ENCODE results near the gene USB1.

Gene USB1

GRCh38 chr16:58030136-58030840 is 29.1 kb downstream of the USB1 start:
- Histone ChIP-seq H3K4ac (ENCODE audit: low read length) (no peak overlapping the region), H3K36me3 (replicated peaks in 1 of 2; ENCODE audit: control insufficient read depth in 2 of 2, insufficient read depth in 2 of 2, low read length in 2 of 2) (no peaks in the 10 kb centered on the region), H3K9me3 (replicated peaks in 1 of 2; ENCODE audit: control insufficient read depth in 2 of 2, insufficient read depth in 1 of 2, low read depth in 1 of 2, low read length in 2 of 2) (no peaks in the 10 kb centered on the region), H4K8ac (ENCODE audit: low read depth, low read length) (no peak overlapping the region), H3K27ac (replicated peaks; ENCODE audit: low read length) (no peak overlapping the region), H2BK15ac (ENCODE audit: low read length) (no peak overlapping the region), H3K23ac (ENCODE audit: low read depth, low read length, poor library complexity) (no peak overlapping the region), H3K14ac (ENCODE audit: low read length) (no peak overlapping the region), H2BK12ac (ENCODE audit: low read length) (no peak overlapping the region), H2AK5ac (ENCODE audit: low read depth, low read length) (no peak overlapping the region), H3K4me1 (ENCODE audit: control insufficient read depth in 2 of 2, insufficient read depth in 1 of 2, low read depth in 1 of 2, low read length in 2 of 2) (peaks cover 6 to 15% of the 10 kb centered on the region in 2 donors), H3K4me2 (ENCODE audit: insufficient read depth, low read length, poor library complexity, severe bottlenecking) (no peak overlapping the region), H2BK5ac (ENCODE audit: low read length) (no peak overlapping the region), H3K27me3 (ENCODE audit: control insufficient read depth in 3 of 3, insufficient read depth in 3 of 3, low read depth in 1 of 3, low read length in 3 of 3) (peaks cover 0 to 6% (median 4%) of the 10 kb centered on the region in 3 experiments), H2AFZ (ENCODE audit: low read length) (no peak overlapping the region), H2BK120ac (ENCODE audit: low read depth, low read length) (no peak overlapping the region), H3K79me1 (ENCODE audit: low read depth, low read length) (peaks cover 5% of the 10 kb centered on the region), H3K4me3 (ENCODE audit: low read length in 2 of 2) (no peak overlapping the region), H3K18ac (ENCODE audit: low read length) (no peak overlapping the region), H4K91ac (ENCODE audit: low read depth, low read length, poor library complexity) (no peak overlapping the region), H3K9ac (ENCODE audit: low read depth, low read length, poor library complexity) (no peak overlapping the region)
- DNase-seq (ENCODE audit: low spot score) = no peak
- no CpG with 5 or more reads among the region's 11 CpGs for WGBS, 2 donors (ENCODE audit: extremely low coverage in 2 of 2, insufficient read length in 2 of 2, insufficient replicate concordance in 1 of 2)

- Histone ChIP-seq H2BK5ac (ENCODE audit: low read length) (no peak overlapping the region), H2AFZ (ENCODE audit: low read length) (no peak overlapping the region), H3K4me1 (ENCODE audit: control insufficient read depth in 2 of 2, insufficient read depth in 1 of 2, low read depth in 1 of 2, low read length in 2 of 2) (peaks cover 6 to 15% of the 10 kb centered on the region in 2 donors), H2BK12ac (ENCODE audit: low read length) (no peak overlapping the region), H3K79me1 (ENCODE audit: low read depth, low read length) (peaks cover 7% of the 10 kb centered on the region), H2BK120ac (ENCODE audit: low read depth, low read length) (no peak overlapping the region), H3K9ac (ENCODE audit: low read depth, low read length, poor library complexity) (no peak overlapping the region), H3K9me3 (replicated peaks in 1 of 2; ENCODE audit: control insufficient read depth in 2 of 2, insufficient read depth in 1 of 2, low read depth in 1 of 2, low read length in 2 of 2) (no peaks in the 10 kb centered on the region), H3K18ac (ENCODE audit: low read length) (no peak overlapping the region), H3K36me3 (replicated peaks in 1 of 2; ENCODE audit: control insufficient read depth in 2 of 2, insufficient read depth in 2 of 2, low read length in 2 of 2) (no peaks in the 10 kb centered on the region), H3K23ac (ENCODE audit: low read depth, low read length, poor library complexity) (no peak overlapping the region), H3K4me2 (ENCODE audit: insufficient read depth, low read length, poor library complexity, severe bottlenecking) (no peak overlapping the region), H4K8ac (ENCODE audit: low read depth, low read length) (no peak overlapping the region), H2BK15ac (ENCODE audit: low read length) (no peak overlapping the region), H4K91ac (ENCODE audit: low read depth, low read length, poor library complexity) (no peak overlapping the region), H3K4ac (ENCODE audit: low read length) (no peak overlapping the region), H3K27me3 (ENCODE audit: control insufficient read depth in 3 of 3, insufficient read depth in 3 of 3, low read depth in 1 of 3, low read length in 3 of 3) (peaks cover 0 to 6% (median 4%) of the 10 kb centered on the region in 3 experiments), H2AK5ac (ENCODE audit: low read depth, low read length) (no peak overlapping the region), H3K27ac (replicated peaks; ENCODE audit: low read length) (no peak overlapping the region), H3K4me3 (ENCODE audit: low read length in 2 of 2) (no peak overlapping the region), H3K14ac (ENCODE audit: low read length) (no peak overlapping the region)
- no peak for DNase-seq (ENCODE audit: low spot score)
- no CpG with 5 or more reads among the region's 14 CpGs for WGBS, 2 donors (ENCODE audit: extremely low coverage in 2 of 2, insufficient read length in 2 of 2, insufficient replicate concordance in 1 of 2)
These were observed 30.0 kb downstream of the USB1 start for GRCh38 chr16:58031016-58031800.

GRCh38 chr16:58032710-58033293 is 31.6 kb downstream of the USB1 start:
- no peak overlapping the region for H2BK12ac ChIP-seq (ENCODE audit: low read length)
- peak overlapping the region; percentile 18 for H2AFZ ChIP-seq (ENCODE audit: low read length)
- H2BK15ac ChIP-seq (ENCODE audit: low read length) = no peak overlapping the region
- peak overlapping the region; percentile 32 for H2BK120ac ChIP-seq (ENCODE audit: low read depth, low read length)
- no peak overlapping the region for H3K4me2 ChIP-seq (ENCODE audit: insufficient read depth, low read length, poor library complexity, severe bottlenecking)
- peaks cover 0 to 3% of the 10 kb centered on the region in 2 donors for H3K36me3 ChIP-seq (replicated peaks in 1 of 2; ENCODE audit: control insufficient read depth in 2 of 2, insufficient read depth in 2 of 2, low read length in 2 of 2)
- peak overlapping the region; percentile 44 for H4K91ac ChIP-seq (ENCODE audit: low read depth, low read length, poor library complexity)
- WGBS, 2 donors (ENCODE audit: extremely low coverage in 2 of 2, insufficient read length in 2 of 2, insufficient replicate concordance in 1 of 2) = no CpG with 5 or more reads among the region's 15 CpGs
- H2AK5ac ChIP-seq (ENCODE audit: low read depth, low read length) = peak overlapping the region; percentile 79
- no peak overlapping the region for H3K14ac ChIP-seq (ENCODE audit: low read length)
- no peaks in the 10 kb centered on the region for H3K9me3 ChIP-seq (replicated peaks in 1 of 2; ENCODE audit: control insufficient read depth in 2 of 2, insufficient read depth in 1 of 2, low read depth in 1 of 2, low read length in 2 of 2)
- H3K9ac ChIP-seq (ENCODE audit: low read depth, low read length, poor library complexity) = peak overlapping the region; percentile 74
- H4K8ac ChIP-seq (ENCODE audit: low read depth, low read length) = no peak overlapping the region
- peaks cover 0 to 1% (median 0%) of the 10 kb centered on the region in 3 experiments for H3K27me3 ChIP-seq (ENCODE audit: control insufficient read depth in 3 of 3, insufficient read depth in 3 of 3, low read depth in 1 of 3, low read length in 3 of 3)
- H3K4ac ChIP-seq (ENCODE audit: low read length) = no peak overlapping the region
- no peak overlapping the region for H3K4me3 ChIP-seq (ENCODE audit: low read length in 2 of 2)
- peaks cover 7% of the 10 kb centered on the region for H3K79me1 ChIP-seq (ENCODE audit: low read depth, low read length)
- H2BK5ac ChIP-seq (ENCODE audit: low read length) = peak overlapping the region; percentile 22
- peak overlapping the region; percentile 86 for H3K18ac ChIP-seq (ENCODE audit: low read length)
- peaks cover 3 to 14% of the 10 kb centered on the region in 2 donors for H3K4me1 ChIP-seq (ENCODE audit: control insufficient read depth in 2 of 2, insufficient read depth in 1 of 2, low read depth in 1 of 2, low read length in 2 of 2)
- peak overlapping the region; percentile 28 for H3K23ac ChIP-seq (ENCODE audit: low read depth, low read length, poor library complexity)
- no peak for DNase-seq (ENCODE audit: low spot score)
- H3K27ac ChIP-seq (replicated peaks; ENCODE audit: low read length) = no peak overlapping the region

Measured in neuronal stem cell (in vitro differentiated cells).